ENCODE results near the gene IL17REL.

DNA sequence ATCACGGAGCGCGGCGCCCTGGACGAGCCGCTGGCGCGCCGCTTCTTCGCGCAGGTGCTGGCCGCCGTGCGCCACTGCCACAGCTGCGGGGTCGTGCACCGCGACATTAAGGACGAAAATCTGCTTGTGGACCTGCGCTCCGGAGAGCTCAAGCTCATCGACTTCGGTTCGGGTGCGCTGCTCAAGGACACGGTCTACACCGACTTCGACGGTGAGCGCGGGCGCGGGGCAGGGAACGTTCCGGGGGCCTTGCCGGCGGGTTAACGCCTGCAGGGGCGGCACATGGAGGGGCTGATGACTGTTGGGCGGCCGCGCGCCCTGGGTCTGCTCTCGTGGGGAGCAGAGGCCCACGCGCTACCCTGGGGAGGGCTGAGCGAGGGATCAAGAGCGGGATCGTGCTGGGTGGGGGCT is 51.0 kb downstream of the IL17REL start:
- TF ChIP-seq, protein P1, sequence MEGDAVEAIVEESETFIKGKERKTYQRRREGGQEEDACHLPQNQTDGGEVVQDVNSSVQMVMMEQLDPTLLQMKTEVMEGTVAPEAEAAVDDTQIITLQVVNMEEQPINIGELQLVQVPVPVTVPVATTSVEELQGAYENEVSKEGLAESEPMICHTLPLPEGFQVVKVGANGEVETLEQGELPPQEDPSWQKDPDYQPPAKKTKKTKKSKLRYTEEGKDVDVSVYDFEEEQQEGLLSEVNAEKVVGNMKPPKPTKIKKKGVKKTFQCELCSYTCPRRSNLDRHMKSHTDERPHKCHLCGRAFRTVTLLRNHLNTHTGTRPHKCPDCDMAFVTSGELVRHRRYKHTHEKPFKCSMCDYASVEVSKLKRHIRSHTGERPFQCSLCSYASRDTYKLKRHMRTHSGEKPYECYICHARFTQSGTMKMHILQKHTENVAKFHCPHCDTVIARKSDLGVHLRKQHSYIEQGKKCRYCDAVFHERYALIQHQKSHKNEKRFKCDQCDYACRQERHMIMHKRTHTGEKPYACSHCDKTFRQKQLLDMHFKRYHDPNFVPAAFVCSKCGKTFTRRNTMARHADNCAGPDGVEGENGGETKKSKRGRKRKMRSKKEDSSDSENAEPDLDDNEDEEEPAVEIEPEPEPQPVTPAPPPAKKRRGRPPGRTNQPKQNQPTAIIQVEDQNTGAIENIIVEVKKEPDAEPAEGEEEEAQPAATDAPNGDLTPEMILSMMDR (IDR thresholded peaks at IDR 0.05; ENCODE audit: insufficient read depth, low read length) = no peak
- TF ChIP-seq REST (IDR thresholded peaks at IDR 0.05; ENCODE audit: insufficient replicate concordance, low read depth) (no peak), POLR2AphosphoS5 (IDR thresholded peaks at IDR 0.05; ENCODE audit: low read depth) (no peak), GABPA (IDR thresholded peaks at IDR 0.05; ENCODE audit: low read depth) (no peak)

All from HL-60 (cell line).